HFF-Myc (cell line): Measurements from ENCODE around the gene RETN.

ENCODE experiments used
- DNase-seq: peaks from one replicate; pipeline ENCODE4 v3.0.0-alpha.2; 2011; ENCODE audit warnings: low read depth; ENCODE audit errors: extremely low read depth
- H3K4me3 ChIP-seq: replicated peaks from 2 replicates; pipeline ENCODE4 v1.5.1; 2011; ENCODE audit warnings: low read depth, mild to moderate bottlenecking, control low read depth, low read length
- TF ChIP-seq, protein P1 (sequence below): IDR thresholded peaks from 2 replicates; pipeline ENCODE4 v1.5.1; 2012; ENCODE audit warnings: mild to moderate bottlenecking, low read depth, low read length, control low read depth; ENCODE audit errors: missing control alignments

RETN gene, protein sequence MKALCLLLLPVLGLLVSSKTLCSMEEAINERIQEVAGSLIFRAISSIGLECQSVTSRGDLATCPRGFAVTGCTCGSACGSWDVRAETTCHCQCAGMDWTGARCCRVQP

DNA sequence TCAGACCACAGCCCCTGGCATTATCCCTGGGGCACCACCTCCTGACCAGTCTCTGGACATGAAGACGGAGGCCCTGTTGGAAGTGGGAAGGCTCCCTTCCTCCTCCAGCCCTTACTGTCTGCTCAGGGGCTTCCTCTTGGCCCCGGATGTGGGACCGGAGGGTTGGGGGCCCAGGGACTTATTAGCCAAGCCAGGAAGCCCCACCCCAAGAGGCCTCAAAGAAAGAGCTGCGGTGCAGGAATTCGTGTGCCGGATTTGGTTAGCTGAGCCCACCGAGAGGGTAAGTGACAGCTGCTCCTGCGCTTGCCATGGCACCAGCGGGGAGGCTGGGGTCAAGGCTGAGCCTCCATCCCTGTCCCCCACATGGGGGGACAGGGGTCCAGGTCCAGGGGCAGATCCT is at the start of gene RETN:
RETN (plus strand) TSS at position 208 of the 400 bp plus-strand sequence. CDS start 278 bp downstream, outside the sequence.
- TF ChIP-seq, protein P1, sequence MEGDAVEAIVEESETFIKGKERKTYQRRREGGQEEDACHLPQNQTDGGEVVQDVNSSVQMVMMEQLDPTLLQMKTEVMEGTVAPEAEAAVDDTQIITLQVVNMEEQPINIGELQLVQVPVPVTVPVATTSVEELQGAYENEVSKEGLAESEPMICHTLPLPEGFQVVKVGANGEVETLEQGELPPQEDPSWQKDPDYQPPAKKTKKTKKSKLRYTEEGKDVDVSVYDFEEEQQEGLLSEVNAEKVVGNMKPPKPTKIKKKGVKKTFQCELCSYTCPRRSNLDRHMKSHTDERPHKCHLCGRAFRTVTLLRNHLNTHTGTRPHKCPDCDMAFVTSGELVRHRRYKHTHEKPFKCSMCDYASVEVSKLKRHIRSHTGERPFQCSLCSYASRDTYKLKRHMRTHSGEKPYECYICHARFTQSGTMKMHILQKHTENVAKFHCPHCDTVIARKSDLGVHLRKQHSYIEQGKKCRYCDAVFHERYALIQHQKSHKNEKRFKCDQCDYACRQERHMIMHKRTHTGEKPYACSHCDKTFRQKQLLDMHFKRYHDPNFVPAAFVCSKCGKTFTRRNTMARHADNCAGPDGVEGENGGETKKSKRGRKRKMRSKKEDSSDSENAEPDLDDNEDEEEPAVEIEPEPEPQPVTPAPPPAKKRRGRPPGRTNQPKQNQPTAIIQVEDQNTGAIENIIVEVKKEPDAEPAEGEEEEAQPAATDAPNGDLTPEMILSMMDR: no peak
- no peak for DNase-seq
- H3K4me3 ChIP-seq: no peak within 1 kb of the TSS

DNA sequence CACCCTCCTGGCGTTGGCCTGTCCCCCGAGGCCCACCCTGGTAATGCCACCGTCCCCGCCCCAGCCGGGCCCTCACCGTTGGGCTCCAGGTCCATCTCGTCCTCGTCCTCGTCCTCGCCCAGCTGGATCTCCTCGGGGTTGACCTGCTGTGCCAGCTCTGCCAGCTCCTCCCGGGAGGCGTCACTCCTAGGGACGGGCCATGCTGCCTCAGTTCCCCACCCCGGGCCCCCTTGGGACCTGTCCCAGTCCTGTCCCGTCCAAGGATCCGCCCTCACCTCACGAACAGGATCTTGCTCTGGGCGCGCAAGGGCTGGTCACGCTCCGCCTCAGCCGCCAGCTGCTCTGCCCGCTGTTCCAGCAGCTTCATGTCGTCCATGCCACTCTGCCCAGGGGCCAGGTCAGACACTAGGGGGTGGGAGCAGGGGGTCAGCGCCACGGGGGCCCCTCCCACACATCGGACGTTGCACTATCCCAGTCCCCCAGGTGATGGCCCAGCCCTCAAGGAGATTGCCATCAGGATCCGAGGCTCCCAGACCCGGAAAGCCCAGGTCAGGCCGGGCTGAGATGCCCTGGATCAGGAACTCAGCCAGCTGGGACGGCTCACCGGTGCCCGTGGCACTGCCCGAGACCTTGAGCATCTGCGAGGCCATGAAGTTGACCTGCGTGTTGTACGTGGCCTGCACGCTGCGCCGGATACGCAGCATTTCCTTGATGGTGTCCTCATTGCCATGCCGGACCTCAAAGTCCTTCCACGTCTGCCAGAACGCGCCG is 49.0 kb upstream of the RETN start:
- H3K4me3 ChIP-seq: no peak overlapping the region
- DNase-seq: no peak
- TF ChIP-seq, protein P1: no peak

DNA sequence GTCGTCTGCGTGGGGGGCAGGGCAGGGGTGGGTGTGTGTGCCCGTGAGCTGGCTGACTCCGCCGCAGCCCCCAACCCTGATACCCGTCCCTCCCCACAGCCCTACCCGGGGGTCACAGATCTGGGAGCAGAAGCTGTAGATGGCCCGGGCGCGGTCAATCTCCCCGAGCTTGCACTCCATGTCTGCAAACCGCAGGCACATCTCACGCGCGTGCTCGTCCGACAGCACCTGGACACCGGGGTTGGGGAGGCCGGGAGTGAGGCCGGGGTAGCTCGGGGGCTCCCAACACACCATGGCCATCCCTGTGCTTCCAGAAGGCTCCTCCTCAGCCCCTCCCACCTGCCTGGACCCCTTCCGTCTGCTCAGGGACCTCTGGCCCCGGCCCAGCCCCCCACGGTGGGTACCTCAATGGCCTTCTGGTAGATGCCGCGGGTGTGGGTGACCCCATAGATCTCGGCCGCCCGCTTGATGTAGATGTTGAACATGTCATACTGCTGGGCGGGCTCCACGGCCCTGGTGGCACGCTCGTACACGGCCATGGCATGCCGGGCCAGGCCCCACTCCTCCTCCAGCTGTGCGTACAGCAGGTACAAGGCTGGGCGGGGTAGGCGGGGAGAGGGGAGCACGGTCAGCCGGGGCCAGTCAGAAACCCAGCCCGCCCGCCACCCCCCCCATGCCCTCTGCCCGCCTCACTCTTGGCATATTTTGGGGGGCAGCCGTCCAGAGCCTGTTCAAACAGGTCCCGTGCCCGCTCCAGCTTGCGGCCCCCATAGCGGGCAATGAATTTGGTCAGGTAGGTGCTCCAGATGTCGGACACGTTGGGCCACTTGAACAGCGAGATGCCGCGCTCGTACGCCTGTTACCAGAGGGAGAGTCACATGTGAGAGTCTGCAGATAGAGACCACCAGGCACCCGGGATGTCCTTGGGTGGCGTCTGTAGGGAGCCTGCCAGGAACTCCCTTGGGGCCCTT is 48.1 kb upstream of the RETN start:
- no peak for DNase-seq
- H3K4me3 ChIP-seq: no peak overlapping the region
- TF ChIP-seq, protein P1: no peak

DNA sequence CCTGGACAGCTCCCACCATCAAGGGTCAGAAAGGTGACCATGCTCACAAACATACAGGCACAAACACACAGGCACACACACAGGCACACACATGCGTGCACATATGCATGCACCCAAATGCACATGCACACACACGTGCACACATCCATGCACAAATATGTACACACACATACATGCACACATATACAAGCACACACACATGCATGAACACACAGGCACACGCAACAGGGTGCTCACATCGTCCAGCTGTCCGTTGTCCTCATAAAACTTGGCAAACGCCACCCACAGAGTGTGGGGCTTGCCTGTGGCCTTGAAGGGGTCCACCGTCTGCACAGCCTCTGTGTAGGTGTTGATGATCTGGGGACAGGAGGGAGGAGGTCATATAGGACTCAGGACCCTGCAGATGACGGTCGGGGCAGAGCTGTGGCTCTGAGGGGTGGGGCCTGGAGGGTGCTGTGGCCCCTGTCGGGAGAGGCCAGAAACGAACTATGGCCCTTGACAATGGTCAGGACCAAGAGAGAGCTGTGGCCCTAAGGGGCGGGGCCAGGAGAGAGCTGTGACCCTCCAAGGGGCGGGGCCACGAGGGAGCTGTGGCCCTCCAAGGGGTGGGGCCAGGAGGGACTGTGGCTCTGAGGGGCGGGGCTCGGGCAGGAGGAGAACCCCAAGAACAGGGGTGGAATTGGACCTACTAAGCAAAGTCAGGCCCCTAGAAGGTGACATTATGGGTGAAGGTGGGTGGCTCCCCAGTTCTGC is 45.7 kb upstream of the RETN start:
- TF ChIP-seq, protein P1: no peak
- no peak for DNase-seq
- H3K4me3 ChIP-seq: no peak overlapping the region

DNA sequence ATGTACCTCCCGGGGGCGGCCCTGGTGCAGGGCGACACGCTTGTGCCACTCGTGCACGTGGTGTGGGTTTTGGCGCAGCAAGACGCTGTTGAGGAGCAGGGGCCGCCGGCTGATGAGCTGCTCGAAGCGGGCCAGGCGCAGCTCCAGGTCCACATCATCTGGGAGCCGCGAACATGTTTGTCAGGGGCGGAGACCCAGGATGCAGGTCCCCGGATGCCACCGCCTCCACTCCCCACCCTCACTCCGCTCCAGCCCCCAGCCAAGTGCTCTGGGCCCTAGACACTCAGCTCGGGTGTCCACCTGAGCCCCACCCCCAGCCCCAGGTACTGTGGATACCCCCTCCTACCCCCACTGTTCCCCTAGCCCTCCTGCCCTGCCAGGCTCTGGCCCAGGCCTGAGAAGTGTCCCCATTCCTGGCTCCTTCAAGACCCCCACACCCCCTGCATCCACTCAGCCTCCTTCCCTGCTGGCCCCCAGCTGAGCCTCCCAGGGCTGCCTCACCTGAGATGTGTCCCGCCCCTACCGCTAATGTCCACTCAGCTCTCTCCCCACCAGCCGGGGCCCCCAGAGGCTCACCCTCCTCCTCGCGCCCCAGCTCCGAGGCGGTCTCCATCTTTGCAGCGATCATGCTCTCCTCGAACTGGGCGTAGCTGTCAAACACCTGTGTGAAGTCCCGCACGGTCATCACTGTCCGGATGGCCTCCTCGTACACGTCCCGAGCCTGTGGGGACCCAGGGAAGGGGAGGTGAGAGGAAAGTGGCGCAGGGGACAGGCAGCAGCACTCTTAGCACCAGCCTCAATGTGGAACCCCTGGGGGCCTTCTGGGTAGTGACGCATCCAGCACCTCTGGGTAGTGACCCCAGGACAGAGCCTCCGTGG is 44.9 kb upstream of the RETN start:
- no peak for DNase-seq
- TF ChIP-seq, protein P1: no peak
- no peak overlapping the region for H3K4me3 ChIP-seq

DNA sequence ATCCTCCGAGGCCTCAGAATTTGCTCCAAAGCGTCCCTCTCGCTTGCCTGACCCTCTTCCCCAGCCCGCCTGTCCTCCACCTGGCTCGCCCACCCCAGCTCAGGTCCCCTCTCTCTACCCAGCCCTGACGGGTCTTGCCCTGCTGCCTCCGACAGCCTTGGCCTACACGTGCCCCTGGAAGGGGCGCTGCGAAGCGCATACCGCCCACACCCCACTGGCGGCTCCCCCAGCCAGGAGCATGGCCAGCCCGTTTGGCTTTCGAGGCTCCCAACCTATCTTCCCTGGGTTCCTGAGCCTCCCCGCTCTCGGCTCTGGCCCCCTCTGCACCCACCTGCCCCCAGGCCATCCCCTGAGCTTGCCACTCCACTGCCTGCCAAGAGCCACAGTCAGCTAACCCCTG is 44.0 kb upstream of the RETN start:
- TF ChIP-seq, protein P1: no peak
- DNase-seq: no peak
- no peak overlapping the region for H3K4me3 ChIP-seq
